Fibroblast of the aortic adventitia (primary cell): ENCODE results near the gene TEX29. TPM values are rescaled to one million over a fixed set of nuclear protein-coding genes. Genes with fewer than 3 reads are reported as not detected.

Source experiments
- DNase-seq: peaks from one replicate; pipeline ENCODE4 v3.0.0-alpha.2; 2010; ENCODE audit warnings: low read depth
- H3K4me3 ChIP-seq: 2 replicates; pipeline ENCODE4 v1.5.1; 2011; ENCODE audit warnings: low read depth, mild to moderate bottlenecking, control low read depth, low read length, moderate library complexity
- CTCF ChIP-seq: IDR thresholded peaks from 2 replicates; pipeline ENCODE4 v1.5.1; 2011; ENCODE audit warnings: mild to moderate bottlenecking, low read length, control low read depth, inconsistent platforms; ENCODE audit not compliant: insufficient read depth
- total RNA-seq: library from RNA; depleted of rRNA; stranded (reverse); fragments of >200 nt; gene quantifications from 2 replicates; pipeline ENCODE4 v1.2.3, GENCODE V29; 2012; ENCODE audit warnings: low replicate concordance

The TEX29 gene
- total RNA-seq, 1 donor, result not detected

- TF ChIP-seq CTCF, result no peak
Measured at GRCh38 chr13:111319521-111319920, 921 bp upstream of the TEX29 start.

GRCh38 chr13:111322001-111322915 lies 1.8 kb downstream of the TEX29 start:
- TF ChIP-seq CTCF, result no peak
- no peak overlapping the region for H3K4me3 ChIP-seq
- DNase-seq, result no peak

More at GRCh38 chr13:111319521-111319920, 921 bp upstream of the TEX29 start:
- H3K4me3 ChIP-seq, result no peak overlapping the region
- DNase-seq, result no peak

DNA sequence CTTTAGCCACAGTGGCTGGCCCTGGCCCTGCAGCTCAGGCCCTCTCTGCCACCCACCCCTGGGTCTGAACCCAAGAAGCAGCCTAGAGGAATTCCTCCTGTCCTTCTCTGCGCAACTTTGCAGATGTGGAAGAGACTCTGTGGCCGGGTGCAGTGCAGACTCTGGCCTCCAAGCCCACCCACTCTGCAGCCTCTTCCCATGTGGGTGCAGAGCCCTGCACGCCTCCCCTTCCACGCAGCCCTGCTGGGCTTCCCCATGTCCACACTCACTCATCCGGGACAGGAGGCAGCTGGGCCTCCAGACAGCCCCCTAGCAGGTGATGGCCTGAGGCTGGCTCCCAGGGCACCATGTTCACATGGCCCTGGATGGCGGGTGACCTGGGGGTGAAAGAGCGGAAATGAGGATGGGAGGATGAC lies 2.5 kb downstream of the TEX29 start:
- DNase-seq, result no peak
- no peak for TF ChIP-seq CTCF
- H3K4me3 ChIP-seq, result no peak overlapping the region

DNA sequence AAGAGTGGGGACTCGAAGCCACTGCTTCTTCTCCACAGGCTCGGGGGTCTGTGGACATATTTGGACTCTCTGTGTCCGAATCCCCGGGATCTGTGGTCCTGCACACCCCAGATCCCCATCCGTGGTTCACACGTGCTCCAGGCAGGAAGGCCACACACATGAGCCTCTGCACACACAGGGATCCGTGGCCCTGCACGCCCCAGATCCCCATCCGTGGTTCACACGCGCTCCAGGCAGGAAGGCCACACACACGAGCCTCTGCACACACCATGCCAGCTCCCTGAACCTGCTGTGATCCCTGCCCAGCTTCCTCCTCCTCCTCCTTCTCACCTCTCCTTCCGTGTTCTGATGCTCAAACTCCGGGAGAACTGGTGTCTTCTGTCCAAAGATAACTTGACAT lies 3.1 kb downstream of the TEX29 start:
- H3K4me3 ChIP-seq, result no peak overlapping the region
- no peak for DNase-seq
- TF ChIP-seq CTCF, result no peak

- no peak for TF ChIP-seq CTCF
- no peak overlapping the region for H3K4me3 ChIP-seq
- no peak for DNase-seq
Measured at GRCh38 chr13:111323950-111324651, 3.7 kb downstream of the TEX29 start.

DNA sequence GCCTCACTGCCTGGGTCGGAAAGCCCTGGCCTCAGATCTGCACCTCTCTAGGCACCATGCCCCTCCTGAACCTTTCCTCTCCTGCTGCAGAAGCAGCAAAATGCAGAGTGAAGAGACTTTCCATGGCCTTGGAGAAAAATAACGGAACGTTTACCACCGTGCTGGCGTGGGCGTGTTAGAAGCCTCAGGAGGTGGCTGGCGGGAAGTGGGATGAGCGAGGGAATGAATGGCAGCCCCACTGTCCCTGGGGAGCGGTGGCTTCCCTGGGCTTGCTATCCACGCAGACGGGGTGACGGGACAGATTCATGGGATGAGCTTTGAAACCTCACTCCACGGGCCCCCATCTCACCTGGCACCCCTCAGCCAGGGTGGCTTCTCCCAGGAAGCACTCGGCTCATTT lies 4.3 kb downstream of the TEX29 start:
- H3K4me3 ChIP-seq, result no peak overlapping the region
- no peak for TF ChIP-seq CTCF
- DNase-seq, result no peak
